ENCODE measurements around the gene SCAANT1.
A peak's percentile ranks its signal among the peaks of the same experiment; 100 is the strongest.

Gene SCAANT1

GRCh38 chr3:63872135-63872924 is 39.9 kb downstream of the SCAANT1 start:
- H3K36me3 ChIP-seq, result no peaks in the 10 kb centered on the region
- H3K4me1 ChIP-seq, result peaks cover 0 to 56% (median 19%) of the 10 kb centered on the region in 4 donors
- no peak overlapping the region for H3K27ac ChIP-seq
- H3K27me3 ChIP-seq, result no peaks in the 10 kb centered on the region
- H3K9me3 ChIP-seq, result no peaks in the 10 kb centered on the region
- intact Hi-C loops (cut with DNase I; ENCODE audit: low total_unique reads), result no loop called here
- DNase-seq, result no peak
- TF ChIP-seq, protein P1, sequence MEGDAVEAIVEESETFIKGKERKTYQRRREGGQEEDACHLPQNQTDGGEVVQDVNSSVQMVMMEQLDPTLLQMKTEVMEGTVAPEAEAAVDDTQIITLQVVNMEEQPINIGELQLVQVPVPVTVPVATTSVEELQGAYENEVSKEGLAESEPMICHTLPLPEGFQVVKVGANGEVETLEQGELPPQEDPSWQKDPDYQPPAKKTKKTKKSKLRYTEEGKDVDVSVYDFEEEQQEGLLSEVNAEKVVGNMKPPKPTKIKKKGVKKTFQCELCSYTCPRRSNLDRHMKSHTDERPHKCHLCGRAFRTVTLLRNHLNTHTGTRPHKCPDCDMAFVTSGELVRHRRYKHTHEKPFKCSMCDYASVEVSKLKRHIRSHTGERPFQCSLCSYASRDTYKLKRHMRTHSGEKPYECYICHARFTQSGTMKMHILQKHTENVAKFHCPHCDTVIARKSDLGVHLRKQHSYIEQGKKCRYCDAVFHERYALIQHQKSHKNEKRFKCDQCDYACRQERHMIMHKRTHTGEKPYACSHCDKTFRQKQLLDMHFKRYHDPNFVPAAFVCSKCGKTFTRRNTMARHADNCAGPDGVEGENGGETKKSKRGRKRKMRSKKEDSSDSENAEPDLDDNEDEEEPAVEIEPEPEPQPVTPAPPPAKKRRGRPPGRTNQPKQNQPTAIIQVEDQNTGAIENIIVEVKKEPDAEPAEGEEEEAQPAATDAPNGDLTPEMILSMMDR (IDR thresholded peaks at IDR 0.05), result no peak
- H3K4me3 ChIP-seq, result no peak overlapping the region

DNA sequence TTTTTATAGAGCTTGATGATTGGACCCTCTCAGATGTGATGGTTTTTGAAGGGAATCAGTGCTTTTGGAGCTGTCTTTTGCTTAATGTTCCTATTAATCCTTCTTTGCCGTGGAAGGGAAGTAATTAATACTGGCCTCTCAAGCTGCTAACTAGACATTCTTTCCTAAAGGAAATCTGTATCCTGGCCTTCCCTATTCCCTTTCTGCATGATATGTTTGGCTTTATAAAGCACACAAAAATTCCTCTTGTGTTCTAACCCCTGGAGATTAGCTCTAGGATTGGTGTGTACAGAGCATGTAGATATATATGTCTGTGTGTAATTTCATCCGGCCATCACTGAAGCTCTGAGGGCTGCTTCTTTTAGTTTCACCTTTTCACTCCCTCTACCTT is 41.6 kb downstream of the SCAANT1 start:
- Histone ChIP-seq H3K27ac (no peak overlapping the region), H3K36me3 (no peaks in the 10 kb centered on the region), H3K27me3 (no peaks in the 10 kb centered on the region), H3K9me3 (no peaks in the 10 kb centered on the region), H3K4me1 (peaks cover 0 to 39% (median 9%) of the 10 kb centered on the region in 4 donors), H3K4me3 (no peak overlapping the region)
- TF ChIP-seq, protein P1 (IDR thresholded peaks at IDR 0.05), result no peak
- intact Hi-C loops (cut with DNase I; ENCODE audit: low total_unique reads), result no loop called here
- DNase-seq, result no peak

DNA sequence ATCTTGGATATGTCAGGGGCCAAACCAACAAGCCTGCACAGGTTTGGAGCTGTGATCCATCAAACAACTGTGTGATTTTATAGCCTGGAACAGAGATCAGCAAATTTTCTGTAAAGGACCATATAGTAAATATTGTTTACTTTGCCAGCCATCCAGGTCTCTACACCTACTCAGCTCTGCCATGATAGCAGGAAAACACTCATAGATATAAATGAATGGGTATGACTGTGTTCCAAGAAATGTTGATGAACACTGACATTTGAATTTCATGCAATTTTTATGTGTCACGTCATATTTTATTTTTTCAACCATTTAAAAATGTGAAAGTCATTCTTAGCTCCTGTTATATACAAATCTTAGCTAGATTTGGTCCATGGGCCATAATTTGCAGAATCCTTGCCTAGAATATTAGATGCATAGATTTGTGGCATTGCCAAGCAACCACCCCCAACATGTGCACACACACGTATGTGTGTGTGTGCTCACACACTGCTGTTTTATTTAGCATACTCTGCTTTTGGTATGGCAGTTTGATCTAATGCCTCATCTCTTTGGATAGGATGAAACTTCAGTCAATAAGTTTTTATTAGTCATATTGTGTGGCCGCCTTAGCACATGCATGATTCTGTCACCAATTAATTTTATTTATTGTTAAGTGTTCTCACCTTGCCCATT is 42.1 kb downstream of the SCAANT1 start:
- H3K9me3 ChIP-seq, result no peaks in the 10 kb centered on the region
- no peaks in the 10 kb centered on the region for H3K36me3 ChIP-seq
- H3K27ac ChIP-seq, result no peak overlapping the region
- DNase-seq, result no peak
- H3K4me1 ChIP-seq, result peaks cover 0 to 37% (median 9%) of the 10 kb centered on the region in 4 donors
- no peak overlapping the region for H3K4me3 ChIP-seq
- TF ChIP-seq, protein P1 (IDR thresholded peaks at IDR 0.05), result no peak
- H3K27me3 ChIP-seq, result no peaks in the 10 kb centered on the region
- intact Hi-C loops (cut with DNase I; ENCODE audit: low total_unique reads), result no loop called here

GRCh38 chr3:63867225-63867624 is 45.0 kb downstream of the SCAANT1 start:
- TF ChIP-seq, protein P1 (IDR thresholded peaks at IDR 0.05), result no peak
- no peak overlapping the region for H3K27ac ChIP-seq
- intact Hi-C loops (cut with DNase I; ENCODE audit: low total_unique reads), result no loop called here
- peaks cover 0 to 38% (median 15%) of the 10 kb centered on the region in 4 donors for H3K4me1 ChIP-seq
- no peaks in the 10 kb centered on the region for H3K36me3 ChIP-seq
- no peak for DNase-seq
- H3K9me3 ChIP-seq, result no peaks in the 10 kb centered on the region
- H3K4me3 ChIP-seq, result no peak overlapping the region
- H3K27me3 ChIP-seq, result no peaks in the 10 kb centered on the region

DNA sequence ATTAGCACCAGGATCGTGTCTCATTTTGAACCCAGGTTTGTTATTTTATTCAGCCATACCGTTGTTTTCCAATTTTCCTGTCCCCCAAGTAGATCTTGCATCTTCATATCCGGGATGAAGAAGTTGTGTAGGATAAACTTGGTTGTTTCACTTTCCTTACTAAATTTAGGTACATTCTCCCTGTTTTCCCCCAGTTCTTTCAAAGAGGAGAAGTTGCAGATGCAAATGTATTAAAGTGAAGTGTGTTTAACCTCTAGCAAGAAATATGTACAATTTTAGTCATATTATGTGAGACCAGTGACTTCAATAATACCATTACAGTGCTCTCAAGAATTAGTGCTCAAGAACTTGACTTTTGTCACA is 47.2 kb downstream of the SCAANT1 start:
- H3K27me3 ChIP-seq, result no peaks in the 10 kb centered on the region
- peaks cover 0 to 27% (median 12%) of the 10 kb centered on the region in 4 donors for H3K4me1 ChIP-seq
- H3K9me3 ChIP-seq, result no peaks in the 10 kb centered on the region
- no peaks in the 10 kb centered on the region for H3K36me3 ChIP-seq
- TF ChIP-seq, protein P1 (IDR thresholded peaks at IDR 0.05), result no peak
- intact Hi-C loops (cut with DNase I; ENCODE audit: low total_unique reads), result loop anchor here (5.0 kb wide), 1 partner anchor 47 kb away; the partner anchor contains the start of gene SCAANT1
- peak overlapping the region; percentile 98 to 99 for H3K4me3 ChIP-seq
- no peak for DNase-seq
- peak overlapping the region; percentile 94 to 95 for H3K27ac ChIP-seq

All from tibial artery (tissue), 4 donors.